Measurements from ENCODE around the gene RAB22A.

Gene RAB22A

DNA sequence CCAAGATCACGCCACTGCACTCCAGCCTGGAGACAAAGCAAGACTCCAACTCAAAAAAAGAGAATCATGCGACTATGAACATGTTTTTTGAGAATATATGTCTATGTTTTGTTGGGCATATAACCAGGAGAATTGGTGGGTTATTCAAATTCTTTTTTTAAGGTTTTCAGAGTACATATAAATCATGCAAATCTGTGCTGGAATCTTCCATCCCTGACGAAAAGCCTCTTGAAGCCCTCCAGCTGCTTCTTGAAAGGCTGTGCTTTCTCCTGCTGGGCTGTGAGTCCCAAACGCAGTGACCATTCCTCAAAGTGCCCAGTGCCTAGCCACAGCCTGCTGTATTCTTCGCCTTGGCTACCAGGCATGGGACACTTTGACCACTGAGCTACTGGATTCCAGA lies 9.2 kb upstream of the RAB22A start:
- no peak for TF ChIP-seq CTCF (IDR thresholded peaks at IDR 0.05; ENCODE audit: low read depth, low read length, missing control alignments)
- H3K4me3 ChIP-seq (ENCODE audit: low read depth, low read length), result no peak overlapping the region
- no peak for DNase-seq (ENCODE audit: low read depth)

DNA sequence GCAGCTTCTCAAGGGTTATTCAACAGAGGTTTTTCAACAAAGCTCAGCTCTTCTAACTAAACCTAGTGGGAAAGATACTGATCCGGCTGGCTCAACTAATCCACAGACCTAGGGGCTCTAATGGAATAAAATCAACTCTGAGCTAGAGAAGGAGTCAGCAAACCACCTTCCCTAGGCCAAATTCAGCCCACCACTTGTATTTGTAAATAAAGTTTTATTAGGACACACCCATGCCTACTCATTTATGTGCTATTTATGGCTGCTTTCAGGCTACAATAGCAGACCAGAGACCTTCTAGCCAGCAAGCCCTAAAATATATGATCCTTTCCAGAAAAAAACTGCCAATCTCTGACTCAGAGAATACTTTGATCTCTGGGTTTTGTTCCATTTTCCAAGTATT lies 6.0 kb upstream of the RAB22A start:
- no peak for TF ChIP-seq CTCF (IDR thresholded peaks at IDR 0.05; ENCODE audit: low read depth, low read length, missing control alignments)
- H3K4me3 ChIP-seq (ENCODE audit: low read depth, low read length), result no peak overlapping the region
- no peak for DNase-seq (ENCODE audit: low read depth)

GRCh38 chr20:58305061-58305460 lies 4.5 kb upstream of the RAB22A start:
- no peak for TF ChIP-seq CTCF (IDR thresholded peaks at IDR 0.05; ENCODE audit: low read depth, low read length, missing control alignments)
- no peak overlapping the region for H3K4me3 ChIP-seq (ENCODE audit: low read depth, low read length)
- no peak for DNase-seq (ENCODE audit: low read depth)

DNA sequence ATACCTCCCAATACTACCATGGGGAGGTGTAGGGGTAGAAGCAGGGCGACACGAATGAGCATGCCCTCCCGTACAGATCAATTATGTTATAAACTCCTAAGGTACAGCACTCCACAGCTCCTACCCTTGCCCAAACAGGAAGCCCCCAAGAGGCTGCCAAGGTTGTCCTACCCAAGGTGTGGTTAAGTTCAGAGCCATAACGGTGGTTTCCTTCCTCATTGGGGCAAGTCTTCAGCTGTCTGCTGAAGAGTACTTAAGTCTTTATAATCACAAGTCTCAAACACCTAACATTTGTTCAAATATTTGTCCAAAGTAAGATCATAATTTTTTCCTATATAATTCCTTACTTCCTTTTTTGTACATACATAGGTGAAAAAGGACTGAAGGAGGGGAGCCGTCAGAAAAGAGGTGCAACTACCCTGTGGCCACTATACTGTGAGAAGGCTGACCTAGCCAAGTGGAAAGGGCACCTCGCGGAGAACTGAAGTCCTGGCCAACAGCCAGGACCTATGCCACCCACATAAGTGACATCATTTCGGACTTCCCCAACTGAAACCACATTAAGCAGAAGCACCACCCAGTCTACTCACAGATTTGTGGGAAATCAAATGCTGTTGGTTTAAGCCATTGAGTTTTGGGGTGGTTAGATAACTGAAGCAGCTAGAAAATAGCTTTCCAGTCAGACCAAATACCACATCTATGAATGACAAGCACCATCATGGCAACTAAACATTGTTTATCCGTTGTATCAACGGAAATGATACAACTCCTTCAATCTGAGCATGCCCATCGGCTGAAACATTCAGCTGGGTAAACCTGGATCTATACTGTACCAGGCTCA lies 2.9 kb upstream of the RAB22A start:
- H3K4me3 ChIP-seq (ENCODE audit: low read depth, low read length), result no peak overlapping the region; the same call in 1 of the 2 replicates
- DNase-seq (ENCODE audit: low read depth), result peak; percentile 46
- no peak for TF ChIP-seq CTCF (IDR thresholded peaks at IDR 0.05; ENCODE audit: low read depth, low read length, missing control alignments)

DNA sequence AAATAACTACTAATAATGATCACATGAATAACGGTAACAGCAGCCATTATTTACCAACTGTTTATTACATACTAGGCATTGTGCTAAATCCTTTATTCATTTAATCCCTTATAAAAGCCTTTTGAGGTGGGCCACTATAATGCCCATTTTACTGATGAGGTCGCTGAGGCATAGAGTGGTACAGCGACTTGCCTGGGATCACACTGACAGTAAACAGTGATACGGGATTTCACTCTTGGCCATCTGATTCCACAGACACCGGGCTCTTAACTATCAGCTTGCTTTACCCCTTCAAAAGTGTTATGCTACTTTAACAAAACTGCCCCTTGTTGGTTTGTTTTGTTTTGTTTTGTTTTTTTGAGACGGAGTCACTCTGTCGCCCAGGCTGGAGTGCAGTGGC lies 2.2 kb upstream of the RAB22A start:
- no peak for TF ChIP-seq CTCF (IDR thresholded peaks at IDR 0.05; ENCODE audit: low read depth, low read length, missing control alignments)
- H3K4me3 ChIP-seq (ENCODE audit: low read depth, low read length), result no peak overlapping the region; the same call in 1 of the 2 replicates
- no peak for DNase-seq (ENCODE audit: low read depth)

DNA sequence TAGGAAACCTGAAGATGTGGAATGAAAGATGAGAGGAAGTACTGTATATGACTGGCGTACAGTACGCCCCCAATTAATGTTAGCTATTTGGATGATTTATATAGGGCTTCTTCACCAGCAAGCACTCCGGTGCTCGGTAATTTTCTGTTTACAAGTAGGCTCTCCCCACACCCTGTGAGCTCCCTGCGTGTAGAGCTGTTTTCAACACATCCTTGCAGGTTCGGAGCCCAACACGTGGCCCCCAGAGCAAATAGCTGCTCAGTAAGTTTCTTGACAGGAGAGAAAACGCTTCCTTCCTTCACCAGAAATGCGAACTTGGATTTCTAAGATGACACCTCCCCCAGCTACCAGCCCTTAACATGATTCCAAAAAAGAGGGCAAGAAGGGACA lies 1.2 kb upstream of the RAB22A start:
- H3K4me3 ChIP-seq (ENCODE audit: low read depth, low read length), result peak overlapping the region; percentile 71; the same call in 1 of the 2 replicates

More for the DNA sequence above, 1.2 kb upstream of the RAB22A start:
- TF ChIP-seq CTCF (IDR thresholded peaks at IDR 0.05; ENCODE audit: low read depth, low read length, missing control alignments), result no peak
- DNase-seq (ENCODE audit: low read depth), result no peak

Measured in GM12864 (cell line).